Measurements from ENCODE around the gene MRPS12. TPM values are rescaled to one million over a fixed set of nuclear protein-coding genes. Genes with fewer than 3 reads are reported as not detected.

The MRPS12 gene
- total RNA-seq, 6 donors from 2014 or later = 3.1 to 38.3 (median 26.0) TPM

- TF ChIP-seq EP300 (IDR thresholded peaks at IDR 0.05) (peak in 1 of 4 donors; percentile 21), POLR2A (IDR thresholded peaks at IDR 0.05) (no peak), POLR2AphosphoS5 (IDR thresholded peaks at IDR 0.05) (peak in 1 of 2 donors; percentile 41), CTCF (IDR thresholded peaks at IDR 0.05) (peak; percentile 98 to 99 (median 99))
- Histone ChIP-seq H3K27ac (peak within 1 kb of the TSS; percentile 75 to 89 (median 84)), H3K36me3 (peaks cover 0 to 31% (median 10%) of the 10 kb centered on the region in 4 donors), H3K9me3 (peaks cover 0 to 5% (median 0%) of the 10 kb centered on the region in 4 donors), H3K4me1 (peaks cover 16 to 39% (median 19%) of the 10 kb centered on the region in 4 donors), H3K27me3 (no peaks in the 10 kb centered on the region), H3K4me3 (peak within 1 kb of the TSS; percentile 65 to 83 (median 70))
- peak; percentile 96 for ATAC-seq (ENCODE audit: low FRiP score in 2 of 2)
- WGBS, 2 donors = 4 to 6% methylated on average over 37 of the region's 49 CpGs
- DNase-seq = peak; percentile 94 to 97
These were observed 592 bp upstream of the MRPS12 start, which contains the start of gene SARS2 for GRCh38 chr19:38929929-38930775. TSS of gene SARS2 (minus strand) at chr19:38930763. CDS start at chr19:38930736, 27 bp downstream.

- ATAC-seq (ENCODE audit: low FRiP score in 2 of 2) (no peak), DNase-seq (no peak)
- H3K9me3 ChIP-seq = peaks cover 0 to 7% (median 0%) of the 10 kb centered on the region in 4 donors
- H3K4me1 ChIP-seq = peaks cover 16 to 39% (median 19%) of the 10 kb centered on the region in 4 donors
- H3K36me3 ChIP-seq = peaks cover 0 to 24% (median 5%) of the 10 kb centered on the region in 4 donors
- WGBS, 2 donors = 20 to 38% methylated on average over 8 of the region's 8 CpGs
- H3K27me3 ChIP-seq = no peaks in the 10 kb centered on the region
- H3K27ac ChIP-seq = peak overlapping the region; percentile 75 to 89 (median 84)
- TF ChIP-seq POLR2A (IDR thresholded peaks at IDR 0.05) = no peak
- TF ChIP-seq CTCF (IDR thresholded peaks at IDR 0.05) = no peak
- no peak for TF ChIP-seq POLR2AphosphoS5 (IDR thresholded peaks at IDR 0.05)
- peak overlapping the region; percentile 65 to 83 (median 70) for H3K4me3 ChIP-seq
These were observed 713 bp downstream of the MRPS12 start for GRCh38 chr19:38931521-38931793.

GRCh38 chr19:38932425-38933179 lies 1.9 kb downstream of the MRPS12 start:
- no peaks in the 10 kb centered on the region for H3K27me3 ChIP-seq
- DNase-seq (peak in 1 of 2 donors; percentile 85), ATAC-seq (ENCODE audit: low FRiP score in 2 of 2) (no peak)
- H3K36me3 ChIP-seq = peaks cover 0 to 24% (median 5%) of the 10 kb centered on the region in 4 donors
- H3K9me3 ChIP-seq = peaks cover 0 to 7% (median 0%) of the 10 kb centered on the region in 4 donors
- TF ChIP-seq POLR2A (IDR thresholded peaks at IDR 0.05) = no peak
- TF ChIP-seq CTCF (IDR thresholded peaks at IDR 0.05) = peak in 1 of 6 experiments; percentile 13
- no peak overlapping the region for H3K27ac ChIP-seq
- H3K4me3 ChIP-seq = no peak overlapping the region
- WGBS, 2 donors = 94 to 96% methylated on average over 20 to 28 of the region's 29 CpGs
- peaks cover 16 to 39% (median 19%) of the 10 kb centered on the region in 4 donors for H3K4me1 ChIP-seq

DNA sequence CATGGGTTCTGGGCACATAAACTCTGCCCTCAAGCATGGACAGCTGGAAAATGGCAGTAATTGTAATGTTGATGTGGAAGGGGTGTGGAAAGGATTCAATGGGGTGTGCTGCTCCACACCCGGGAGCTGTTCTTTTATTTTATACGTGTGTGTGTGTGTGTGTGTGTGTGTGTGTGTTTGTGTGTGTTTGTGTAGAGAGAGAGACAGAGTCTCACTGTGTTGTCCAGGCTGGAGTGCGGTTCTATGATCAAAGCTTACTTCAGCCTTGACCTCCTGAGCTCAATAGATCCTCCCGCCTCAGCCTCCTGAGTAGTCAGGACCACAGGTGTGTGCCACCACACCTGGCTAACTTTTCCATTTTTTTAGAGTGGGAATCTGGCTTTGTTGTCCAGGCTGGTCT lies 2.8 kb downstream of the MRPS12 start:
- H3K27me3 ChIP-seq = no peaks in the 10 kb centered on the region
- DNase-seq (no peak), ATAC-seq (ENCODE audit: low FRiP score in 2 of 2) (no peak)
- H3K9me3 ChIP-seq = peaks cover 0 to 7% (median 0%) of the 10 kb centered on the region in 4 donors
- no peak overlapping the region for H3K4me3 ChIP-seq
- no peak for TF ChIP-seq POLR2A (IDR thresholded peaks at IDR 0.05)
- TF ChIP-seq CTCF (IDR thresholded peaks at IDR 0.05) = no peak
- TF ChIP-seq POLR2AphosphoS5 (IDR thresholded peaks at IDR 0.05) = no peak
- no peak for TF ChIP-seq EP300 (IDR thresholded peaks at IDR 0.05)
- no peak overlapping the region for H3K27ac ChIP-seq
- 64 to 79% methylated on average over 4 of the region's 4 CpGs for WGBS, 2 donors
- H3K36me3 ChIP-seq = peaks cover 0 to 24% (median 5%) of the 10 kb centered on the region in 4 donors
- H3K4me1 ChIP-seq = peaks cover 16 to 37% (median 19%) of the 10 kb centered on the region in 4 donors

Measured in upper lobe of left lung (tissue), 6 donors.